Measurements from ENCODE around the gene MYH13. TPM values are rescaled to one million over a fixed set of nuclear protein-coding genes. Genes with fewer than 3 reads are reported as not detected.

The MYH13 gene
- total RNA-seq, 1 experiment from 2014 or later, result not detected

GRCh38 chr17:10337976-10338375, 34.8 kb downstream of the MYH13 start:
- intact Hi-C loops (cut with micrococcal nuclease), result no loop called here
- no peak overlapping the region for H3K4me3 Mint-ChIP-seq (ENCODE audit: unreplicated experiment)

GRCh38 chr17:10337136-10337535, 35.7 kb downstream of the MYH13 start:
- no TSS peak for BruUV-seq (replicated peaks)
- CTCF ChIA-PET, result no interaction called here

More at GRCh38 chr17:10337976-10338375, 34.8 kb downstream of the MYH13 start:
- no peaks in the 10 kb centered on the region for H3K9me3 Mint-ChIP-seq (ENCODE audit: unreplicated experiment)
- no peaks in the 10 kb centered on the region for H3K4me1 Mint-ChIP-seq (ENCODE audit: insufficient read depth, unreplicated experiment)
- no peak for DNase-seq (ENCODE audit: unreplicated experiment)
- TF ChIP-seq CTCF (IDR thresholded peaks at IDR 0.05; ENCODE audit: unreplicated experiment), result no peak
- no peaks in the 10 kb centered on the region for H3K36me3 Mint-ChIP-seq (ENCODE audit: insufficient read depth, unreplicated experiment)
- POLR2A ChIA-PET, result no interaction called here
- BruUV-seq (replicated peaks), result no TSS peak
- H3K27me3 Mint-ChIP-seq (ENCODE audit: insufficient read depth, unreplicated experiment), result no peaks in the 10 kb centered on the region
- CTCF ChIA-PET, result no interaction called here
- no peak overlapping the region for H3K27ac Mint-ChIP-seq (ENCODE audit: low read depth, unreplicated experiment)

GRCh38 chr17:10336393-10336792, 36.4 kb downstream of the MYH13 start:
- ChIA-PET CTCF (interaction anchor here (0.6 to 13.7 kb wide), 4 partner anchors 9 to 280 kb away, joined by 3 to 337 read pairs (median 4); no protein-coding TSS in a partner anchor), POLR2A (no interaction called here)
- H3K36me3 Mint-ChIP-seq (ENCODE audit: insufficient read depth, unreplicated experiment), result no peaks in the 10 kb centered on the region
- intact Hi-C loops (cut with micrococcal nuclease), result no loop called here
- no TSS peak for BruUV-seq (replicated peaks)
- DNase-seq (ENCODE audit: unreplicated experiment), result no peak
- H3K4me3 Mint-ChIP-seq (ENCODE audit: unreplicated experiment), result no peak overlapping the region
- no peak overlapping the region for H3K27ac Mint-ChIP-seq (ENCODE audit: low read depth, unreplicated experiment)
- H3K9me3 Mint-ChIP-seq (ENCODE audit: unreplicated experiment), result no peaks in the 10 kb centered on the region
- H3K4me1 Mint-ChIP-seq (ENCODE audit: insufficient read depth, unreplicated experiment), result no peaks in the 10 kb centered on the region
- H3K27me3 Mint-ChIP-seq (ENCODE audit: insufficient read depth, unreplicated experiment), result no peaks in the 10 kb centered on the region
- TF ChIP-seq CTCF (IDR thresholded peaks at IDR 0.05; ENCODE audit: unreplicated experiment), result no peak

More at GRCh38 chr17:10337136-10337535, 35.7 kb downstream of the MYH13 start:
- H3K9me3 Mint-ChIP-seq (ENCODE audit: unreplicated experiment), result no peaks in the 10 kb centered on the region
- H3K4me3 Mint-ChIP-seq (ENCODE audit: unreplicated experiment), result no peak overlapping the region
- DNase-seq (ENCODE audit: unreplicated experiment), result no peak
- no peaks in the 10 kb centered on the region for H3K4me1 Mint-ChIP-seq (ENCODE audit: insufficient read depth, unreplicated experiment)
- no peaks in the 10 kb centered on the region for H3K27me3 Mint-ChIP-seq (ENCODE audit: insufficient read depth, unreplicated experiment)
- POLR2A ChIA-PET, result no interaction called here
- no peak for TF ChIP-seq CTCF (IDR thresholded peaks at IDR 0.05; ENCODE audit: unreplicated experiment)
- H3K36me3 Mint-ChIP-seq (ENCODE audit: insufficient read depth, unreplicated experiment), result no peaks in the 10 kb centered on the region
- no peak overlapping the region for H3K27ac Mint-ChIP-seq (ENCODE audit: low read depth, unreplicated experiment)
- intact Hi-C loops (cut with micrococcal nuclease), result no loop called here

DNA sequence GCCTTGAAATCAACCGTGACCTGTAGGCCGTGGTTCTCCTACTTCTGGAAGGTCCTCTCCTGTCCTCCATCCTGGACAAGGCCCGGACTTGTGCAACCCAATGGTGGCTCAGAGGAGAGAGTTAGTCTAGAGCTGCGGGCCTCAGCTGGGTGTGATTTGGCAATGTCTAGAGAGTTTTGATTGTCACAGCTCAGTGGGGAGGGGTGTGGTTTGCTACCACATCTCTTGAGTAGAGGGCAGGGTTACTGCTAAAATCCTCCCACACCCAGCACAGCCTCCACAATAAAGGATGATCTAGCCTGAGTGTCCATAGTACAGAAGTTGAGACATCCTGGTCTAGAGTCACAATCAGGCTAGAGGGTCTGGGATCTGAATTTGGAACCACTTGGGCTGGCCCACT, 40.3 kb downstream of the MYH13 start:
- Mint-ChIP-seq H3K27ac (ENCODE audit: low read depth, unreplicated experiment) (no peak overlapping the region), H3K27me3 (ENCODE audit: insufficient read depth, unreplicated experiment) (peaks cover 20% of the 10 kb centered on the region), H3K4me1 (ENCODE audit: insufficient read depth, unreplicated experiment) (no peaks in the 10 kb centered on the region), H3K9me3 (ENCODE audit: unreplicated experiment) (no peaks in the 10 kb centered on the region), H3K4me3 (ENCODE audit: unreplicated experiment) (no peak overlapping the region), H3K36me3 (ENCODE audit: insufficient read depth, unreplicated experiment) (no peaks in the 10 kb centered on the region)
- no peak for DNase-seq (ENCODE audit: unreplicated experiment)
- intact Hi-C loops (cut with micrococcal nuclease), result no loop called here
- BruUV-seq (replicated peaks), result no TSS peak
- CTCF ChIA-PET, result interaction anchor here (0.7 to 13.7 kb wide), 3 partner anchors 36 to 299 kb away, joined by 3 to 337 read pairs (median 3); no protein-coding TSS in a partner anchor
- POLR2A ChIA-PET, result interaction anchor here (0.6 to 1.1 kb wide), 3 partner anchors 26 to 282 kb away, joined by 3 read pairs; no protein-coding TSS in a partner anchor
- no peak for TF ChIP-seq CTCF (IDR thresholded peaks at IDR 0.05; ENCODE audit: unreplicated experiment)

All from MCF 10A (cell line).